Calu3 (cell line): ENCODE measurements around the gene TAOK1. TPM values are rescaled to one million over a fixed set of nuclear protein-coding genes. Genes with fewer than 3 reads are reported as not detected.

Source experiments
- BruUV-seq: library from RNA; stranded (reverse); fragments of 400-500 nt; replicated peaks from 2 replicates; lab custom pipeline; 2021; lab: Mats Ljungman, UMichigan
- CTCF ChIA-PET: fragments of 300-600 bp; sonication (Branson Sonifier 250); formaldehyde crosslinking; loops from one replicate; lab custom pipeline; 2022; ENCODE audit warnings: antibody characterized with exemption; lab: Charles Lee
- DNase-seq: peaks from one replicate; pipeline ENCODE4 v3.0.0; 2022
- H3K27ac Mint-ChIP-seq: one replicate; pipeline ENCODE4 v1.8.0; 2022; ENCODE audit warnings: mixed read lengths; ENCODE audit not compliant: unreplicated experiment
- H3K27me3 Mint-ChIP-seq: one replicate; pipeline ENCODE4 v1.8.0; 2022; ENCODE audit warnings: mixed read lengths; ENCODE audit not compliant: unreplicated experiment
- H3K36me3 Mint-ChIP-seq: one replicate; pipeline ENCODE4 v1.8.0; 2022; ENCODE audit warnings: mild to moderate bottlenecking, moderate library complexity, mixed read lengths; ENCODE audit not compliant: insufficient read depth, unreplicated experiment
- H3K4me1 Mint-ChIP-seq: one replicate; pipeline ENCODE4 v1.8.0; 2022; ENCODE audit warnings: mild to moderate bottlenecking, low read depth, mixed read lengths; ENCODE audit not compliant: unreplicated experiment
- H3K4me3 Mint-ChIP-seq: one replicate; pipeline ENCODE4 v1.8.0; 2022; ENCODE audit warnings: mild to moderate bottlenecking, low read depth, moderate library complexity, mixed read lengths; ENCODE audit not compliant: unreplicated experiment
- H3K9me3 Mint-ChIP-seq: one replicate; pipeline ENCODE4 v1.8.0; 2022; ENCODE audit warnings: low read depth, mixed read lengths; ENCODE audit not compliant: unreplicated experiment
- intact Hi-C: fragments of 100-400 bp; cut with micrococcal nuclease; formaldehyde crosslinking; loops from one replicate; pipeline ENCODE4 v1.10.0; 2022; ENCODE audit not compliant: unreplicated experiment
- total RNA-seq: library from RNA; stranded (reverse); gene quantifications from 2 replicates; pipeline ENCODE4 v1.2.3, GENCODE V29; 2022
- TF ChIP-seq, protein P1 (sequence below): fragments of 200-600 bp; IDR thresholded peaks from one replicate; pipeline ENCODE4 v1.8.0; 2022; ENCODE audit warnings: antibody characterized with exemption; ENCODE audit not compliant: unreplicated experiment

TAOK1 gene
- total RNA-seq, 1 experiment from 2014 or later: 78.1 TPM

DNA sequence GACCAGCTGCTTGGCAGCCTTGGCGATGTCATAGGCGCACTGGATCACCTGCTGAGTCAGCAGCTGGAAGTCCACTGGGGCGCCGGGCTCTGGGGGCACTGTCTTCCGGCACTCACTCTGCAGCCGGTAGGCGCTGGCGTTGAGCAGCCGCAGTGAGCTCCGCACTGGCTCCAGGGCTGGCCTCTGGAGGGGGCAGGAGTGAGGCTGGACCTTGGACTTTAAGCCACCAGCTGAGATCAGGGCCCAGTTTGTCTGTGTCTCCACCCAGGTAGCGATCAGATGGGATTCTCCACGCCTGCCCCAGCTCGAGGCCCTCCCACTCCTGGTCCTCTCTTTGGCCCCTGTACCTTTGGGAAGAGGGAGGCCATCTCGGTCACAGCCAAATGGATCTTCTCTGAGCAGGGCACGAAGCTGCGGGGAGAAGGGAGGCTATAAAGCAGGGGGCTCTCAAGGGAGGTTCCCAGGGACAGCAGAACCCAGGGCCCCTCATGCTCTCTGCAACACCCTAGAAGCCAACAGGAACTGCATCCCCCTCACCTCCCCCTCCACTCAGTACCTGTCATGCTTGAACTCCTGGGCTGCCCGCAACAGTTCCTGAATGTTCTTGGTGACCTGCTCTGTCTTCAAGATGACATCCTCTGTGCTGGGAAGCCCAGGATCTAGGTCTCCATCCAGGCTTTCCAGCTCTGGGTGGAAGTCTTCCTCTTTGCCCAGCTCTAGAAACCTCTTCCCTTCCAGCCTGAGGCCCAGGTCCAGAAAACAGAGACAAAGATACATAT lies 184.8 kb downstream of the TAOK1 start:
- H3K27ac Mint-ChIP-seq: no peak overlapping the region
- TF ChIP-seq, protein P1, sequence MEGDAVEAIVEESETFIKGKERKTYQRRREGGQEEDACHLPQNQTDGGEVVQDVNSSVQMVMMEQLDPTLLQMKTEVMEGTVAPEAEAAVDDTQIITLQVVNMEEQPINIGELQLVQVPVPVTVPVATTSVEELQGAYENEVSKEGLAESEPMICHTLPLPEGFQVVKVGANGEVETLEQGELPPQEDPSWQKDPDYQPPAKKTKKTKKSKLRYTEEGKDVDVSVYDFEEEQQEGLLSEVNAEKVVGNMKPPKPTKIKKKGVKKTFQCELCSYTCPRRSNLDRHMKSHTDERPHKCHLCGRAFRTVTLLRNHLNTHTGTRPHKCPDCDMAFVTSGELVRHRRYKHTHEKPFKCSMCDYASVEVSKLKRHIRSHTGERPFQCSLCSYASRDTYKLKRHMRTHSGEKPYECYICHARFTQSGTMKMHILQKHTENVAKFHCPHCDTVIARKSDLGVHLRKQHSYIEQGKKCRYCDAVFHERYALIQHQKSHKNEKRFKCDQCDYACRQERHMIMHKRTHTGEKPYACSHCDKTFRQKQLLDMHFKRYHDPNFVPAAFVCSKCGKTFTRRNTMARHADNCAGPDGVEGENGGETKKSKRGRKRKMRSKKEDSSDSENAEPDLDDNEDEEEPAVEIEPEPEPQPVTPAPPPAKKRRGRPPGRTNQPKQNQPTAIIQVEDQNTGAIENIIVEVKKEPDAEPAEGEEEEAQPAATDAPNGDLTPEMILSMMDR: no peak
- CTCF ChIA-PET: interaction anchor here (0.8 kb wide), 1 partner anchor 9 kb away, joined by 3 read pairs; no protein-coding TSS in a partner anchor

DNA sequence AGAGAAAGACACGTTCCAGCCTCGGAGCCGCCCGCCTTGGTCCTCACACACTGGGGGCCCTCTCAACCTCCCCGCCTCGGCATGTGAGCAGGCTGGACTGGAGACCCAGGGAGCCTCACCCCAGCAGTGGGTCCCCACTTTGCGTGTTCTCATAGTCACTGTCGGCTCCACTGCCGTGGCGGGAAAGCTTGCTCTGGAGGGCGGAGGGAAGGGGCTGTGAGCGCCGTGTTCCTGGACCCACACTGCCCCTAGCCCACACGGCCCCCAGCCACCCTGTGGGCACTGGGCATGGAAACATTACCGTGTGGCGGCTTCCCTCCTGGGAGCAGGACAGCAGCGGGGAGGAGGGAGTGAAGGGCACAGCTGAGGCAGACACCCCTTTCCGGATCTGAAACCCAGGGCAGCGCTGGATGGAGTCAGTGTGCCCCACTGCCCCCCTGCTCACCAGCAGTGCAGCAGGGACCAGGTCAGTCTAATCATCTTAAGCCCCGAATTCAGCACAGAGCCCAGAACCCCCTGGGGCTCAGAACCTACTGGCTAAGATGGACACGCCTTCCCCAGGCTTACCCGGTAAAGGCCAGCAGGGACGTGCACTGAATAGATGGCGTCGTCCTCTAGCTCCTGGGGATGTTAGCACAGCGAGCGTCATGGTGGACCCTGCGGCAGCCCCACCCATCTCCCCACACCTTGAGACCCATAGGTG lies 185.5 kb downstream of the TAOK1 start:
- no peaks in the 10 kb centered on the region for H3K9me3 Mint-ChIP-seq
- H3K27me3 Mint-ChIP-seq: no peaks in the 10 kb centered on the region
- H3K4me3 Mint-ChIP-seq: no peak overlapping the region
- CTCF ChIA-PET: interaction anchor here (0.8 kb wide), 1 partner anchor 10 kb away, joined by 3 read pairs; no protein-coding TSS in a partner anchor
- peaks cover 8% of the 10 kb centered on the region for H3K4me1 Mint-ChIP-seq
- TF ChIP-seq, protein P1: no peak
- no peak for DNase-seq
- no peak overlapping the region for H3K27ac Mint-ChIP-seq
- H3K36me3 Mint-ChIP-seq: peaks cover 32% of the 10 kb centered on the region
- BruUV-seq: no TSS peak
- intact Hi-C loops: no loop called here

More for the DNA sequence above, 184.8 kb downstream of the TAOK1 start:
- intact Hi-C loops: no loop called here
- no peak overlapping the region for H3K4me3 Mint-ChIP-seq
- no peaks in the 10 kb centered on the region for H3K27me3 Mint-ChIP-seq
- peaks cover 25% of the 10 kb centered on the region for H3K36me3 Mint-ChIP-seq
- no TSS peak for BruUV-seq
- H3K9me3 Mint-ChIP-seq: no peaks in the 10 kb centered on the region
- H3K4me1 Mint-ChIP-seq: peaks cover under 1% of the 10 kb centered on the region
- DNase-seq: no peak

DNA sequence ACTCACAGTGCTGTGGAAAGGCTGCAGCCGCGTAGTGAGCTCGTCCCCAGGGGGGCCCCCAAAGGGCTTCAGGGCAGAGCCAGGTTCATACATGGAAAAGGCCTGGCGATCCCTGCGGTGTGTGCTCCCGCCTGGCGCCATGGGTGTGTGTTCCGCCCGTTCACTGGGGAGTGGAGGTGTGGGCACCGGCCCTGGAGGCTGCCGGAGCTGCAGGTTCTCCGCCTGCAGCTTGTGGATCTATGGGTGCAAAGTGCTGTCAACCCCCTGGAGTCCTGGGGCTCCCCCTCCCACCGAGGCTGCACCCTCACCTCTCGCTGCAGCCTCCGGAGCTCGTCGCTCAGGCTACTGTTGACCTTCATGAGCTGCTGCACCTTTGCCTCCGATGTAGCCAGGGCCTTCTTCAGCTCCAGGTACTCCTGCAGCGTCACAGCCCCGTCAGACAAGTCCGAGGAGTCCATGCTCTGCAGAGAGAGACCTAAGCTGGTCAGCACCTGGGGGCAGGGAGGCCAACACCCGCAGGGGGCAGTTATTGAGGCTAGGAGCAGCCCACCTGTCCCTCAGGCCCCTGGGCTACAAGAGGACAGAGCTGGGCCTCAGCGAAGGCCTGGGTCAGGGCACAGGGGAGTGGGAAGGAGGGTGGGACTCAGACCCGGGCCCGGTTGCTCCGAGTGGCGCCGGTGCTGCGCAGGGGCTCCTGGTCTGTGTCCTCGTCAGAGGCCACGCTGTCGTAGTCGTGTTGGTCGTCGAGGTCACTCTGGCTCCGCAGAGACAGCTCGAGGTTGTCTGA lies 186.2 kb downstream of the TAOK1 start:
- TF ChIP-seq, protein P1: no peak
- H3K9me3 Mint-ChIP-seq: no peaks in the 10 kb centered on the region
- no peak overlapping the region for H3K27ac Mint-ChIP-seq
- CTCF ChIA-PET: no interaction called here
- DNase-seq: no peak
- intact Hi-C loops: no loop called here
- no peaks in the 10 kb centered on the region for H3K27me3 Mint-ChIP-seq
- BruUV-seq: TSS peak; percentile 14
- no peak overlapping the region for H3K4me3 Mint-ChIP-seq
- peaks cover 9% of the 10 kb centered on the region for H3K4me1 Mint-ChIP-seq
- H3K36me3 Mint-ChIP-seq: peaks cover 35% of the 10 kb centered on the region

DNA sequence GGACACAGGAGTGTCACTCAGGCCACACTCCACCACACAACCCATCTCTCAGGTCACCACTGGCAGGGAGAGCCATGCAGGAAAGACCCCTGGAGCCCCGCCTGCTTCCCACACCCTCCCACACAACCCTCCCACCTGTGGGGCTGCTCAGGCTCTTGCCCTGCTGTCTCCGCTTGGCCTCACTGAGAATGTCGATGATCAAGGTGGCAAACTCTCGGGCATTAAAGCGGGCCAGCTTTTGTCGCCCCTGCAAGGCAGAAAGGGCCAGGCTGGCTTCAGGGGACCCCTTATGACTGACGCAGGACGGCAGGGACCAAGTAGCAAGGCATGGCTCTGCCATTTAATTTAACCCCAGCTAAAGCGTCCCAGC lies 186.8 kb downstream of the TAOK1 start:
- intact Hi-C loops: no loop called here
- CTCF ChIA-PET: no interaction called here
- TF ChIP-seq, protein P1: no peak
- Mint-ChIP-seq H3K27me3 (no peaks in the 10 kb centered on the region), H3K4me1 (peaks cover 9% of the 10 kb centered on the region), H3K9me3 (no peaks in the 10 kb centered on the region), H3K36me3 (peaks cover 35% of the 10 kb centered on the region), H3K27ac (no peak overlapping the region), H3K4me3 (no peak overlapping the region)
- no TSS peak for BruUV-seq
- no peak for DNase-seq
